Choroid plexus epithelial cell (primary cell): ENCODE measurements around the gene TTLL8.

ENCODE experiments used
- DNase-seq: peaks from one replicate; pipeline ENCODE4 v3.0.0-alpha.2; 2010; ENCODE audit warnings: low read depth
- H3K4me3 ChIP-seq: 2 replicates; pipeline ENCODE4 v1.5.1; 2011; ENCODE audit warnings: low read depth, mild to moderate bottlenecking, control low read depth, low read length, moderate library complexity
- CTCF ChIP-seq: conservative IDR thresholded peaks from 2 replicates; pipeline ENCODE4 v1.5.1; 2011; ENCODE audit warnings: low read depth, mild to moderate bottlenecking, control low read depth, inconsistent platforms, low read length, moderate library complexity

TTLL8 gene

GRCh38 chr22:50016308-50016987 is 41.6 kb downstream of the TTLL8 start:
- DNase-seq = no peak
- no peak overlapping the region for H3K4me3 ChIP-seq
- TF ChIP-seq CTCF = no peak

GRCh38 chr22:50015451-50016307 is 42.4 kb downstream of the TTLL8 start:
- no peak overlapping the region for H3K4me3 ChIP-seq
- no peak for TF ChIP-seq CTCF
- DNase-seq = no peak

- no peak overlapping the region for H3K4me3 ChIP-seq
- TF ChIP-seq CTCF = no peak
- no peak for DNase-seq
These were observed 43.3 kb downstream of the TTLL8 start for GRCh38 chr22:50014655-50015401.

GRCh38 chr22:50014053-50014501 is 44.0 kb downstream of the TTLL8 start:
- H3K4me3 ChIP-seq = no peak overlapping the region
- no peak for TF ChIP-seq CTCF
- no peak for DNase-seq

GRCh38 chr22:50012211-50013181 is 45.6 kb downstream of the TTLL8 start, which contains the start of gene IL17REL:
TSS of gene IL17REL (minus strand) at chr22:50012765. CDS start at chr22:50012646, 119 bp downstream.
- peak; percentile 37 for DNase-seq
- no peak within 1 kb of the TSS for H3K4me3 ChIP-seq
- peak; percentile 47 for TF ChIP-seq CTCF

- TF ChIP-seq CTCF = no peak
- DNase-seq = no peak
- H3K4me3 ChIP-seq = no peak overlapping the region
These were observed 46.5 kb downstream of the TTLL8 start for GRCh38 chr22:50011447-50012210.
